Epithelial cell of esophagus (primary cell): ENCODE measurements around the gene PRDM16.

ENCODE experiments used
- DNase-seq: peaks from one replicate; pipeline ENCODE4 v3.0.0; 2010; ENCODE audit warnings: low read depth
- H3K4me3 ChIP-seq: 2 replicates; pipeline ENCODE4 v1.5.1; 2011; ENCODE audit warnings: mild to moderate bottlenecking, low read length, control low read depth
- CTCF ChIP-seq: IDR thresholded peaks from 2 replicates; pipeline ENCODE4 v1.5.1; 2011; ENCODE audit warnings: low read depth, mild to moderate bottlenecking, low read length, control low read depth, inconsistent platforms; ENCODE audit not compliant: insufficient read depth; ENCODE audit errors: missing control alignments

Gene PRDM16

DNA sequence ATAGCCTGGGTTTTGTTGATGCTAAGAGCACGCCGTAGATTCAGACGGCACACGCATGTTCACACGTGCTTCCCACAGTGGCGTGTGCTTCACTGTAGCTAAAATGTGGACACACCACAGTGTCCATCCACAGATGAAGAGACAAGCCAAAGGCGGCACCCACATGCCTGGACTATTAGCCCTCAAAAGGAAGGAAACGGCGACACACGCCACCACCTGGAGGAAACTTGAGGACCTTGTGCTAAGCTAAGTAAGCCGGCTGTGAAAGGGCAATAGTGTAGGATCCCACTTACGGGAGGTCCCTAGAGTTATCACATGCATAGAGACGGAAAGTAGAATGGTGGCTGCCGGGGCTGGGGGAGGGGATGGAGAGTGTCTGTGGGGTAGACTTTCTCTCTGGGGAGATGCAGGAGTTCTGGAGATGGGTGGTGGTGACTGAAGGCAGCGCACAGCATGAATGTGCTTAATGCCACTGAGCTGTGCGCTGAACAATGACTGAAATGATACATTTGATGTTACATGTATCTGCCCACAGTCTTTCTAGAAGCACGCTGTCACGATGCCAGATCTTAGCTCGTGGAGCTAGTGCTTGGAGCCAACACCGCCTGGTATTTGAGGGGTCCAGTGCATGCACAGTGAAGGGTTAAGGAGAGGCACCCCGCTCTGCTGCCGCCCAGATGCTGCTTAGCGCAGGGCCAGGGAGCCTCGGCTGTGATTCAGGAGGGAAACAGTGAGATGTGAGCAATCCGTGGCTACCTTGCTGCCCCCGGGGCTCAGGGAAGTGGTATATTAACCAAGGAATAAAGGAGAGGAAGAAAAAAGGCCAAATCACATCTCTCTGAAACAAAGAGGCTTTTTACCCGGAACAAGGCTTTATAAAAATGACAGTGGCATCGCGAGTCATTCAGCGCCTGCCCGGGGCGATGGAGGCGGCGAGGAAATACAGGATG, 103.7 kb downstream of the PRDM16 start:
- TF ChIP-seq CTCF: no peak
- DNase-seq: no peak

GRCh38 chr1:3173381-3173980, 104.5 kb downstream of the PRDM16 start:
- no peak overlapping the region for H3K4me3 ChIP-seq
- DNase-seq: no peak
- TF ChIP-seq CTCF: no peak

More for the DNA sequence above, 103.7 kb downstream of the PRDM16 start:
- no peak overlapping the region for H3K4me3 ChIP-seq

- no peak for TF ChIP-seq CTCF
- peak; percentile 14 for DNase-seq
- H3K4me3 ChIP-seq: no peak overlapping the region
These were observed 105.7 kb downstream of the PRDM16 start for GRCh38 chr1:3174487-3175247.

GRCh38 chr1:3175486-3175885, 106.5 kb downstream of the PRDM16 start:
- no peak for TF ChIP-seq CTCF
- H3K4me3 ChIP-seq: no peak overlapping the region
- no peak for DNase-seq

DNA sequence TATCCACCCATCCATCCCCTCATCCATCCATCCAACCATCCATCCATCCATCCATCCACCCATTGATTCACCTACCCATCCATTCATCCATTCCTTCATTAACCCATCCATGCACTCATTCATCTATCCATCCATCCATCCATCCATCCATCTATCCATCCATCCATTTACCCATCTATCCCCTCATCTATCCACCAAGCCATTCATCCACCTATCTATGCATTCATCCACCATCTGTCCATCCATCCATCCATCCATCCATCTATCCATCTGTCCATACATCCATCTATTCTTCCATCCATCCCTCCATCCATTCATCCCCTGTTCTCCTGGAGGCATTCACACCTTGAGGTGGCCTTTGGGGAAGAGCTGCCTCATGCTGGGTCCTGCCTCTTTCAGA, 107.0 kb downstream of the PRDM16 start:
- no peak for DNase-seq
- H3K4me3 ChIP-seq: no peak overlapping the region
- TF ChIP-seq CTCF: no peak

DNA sequence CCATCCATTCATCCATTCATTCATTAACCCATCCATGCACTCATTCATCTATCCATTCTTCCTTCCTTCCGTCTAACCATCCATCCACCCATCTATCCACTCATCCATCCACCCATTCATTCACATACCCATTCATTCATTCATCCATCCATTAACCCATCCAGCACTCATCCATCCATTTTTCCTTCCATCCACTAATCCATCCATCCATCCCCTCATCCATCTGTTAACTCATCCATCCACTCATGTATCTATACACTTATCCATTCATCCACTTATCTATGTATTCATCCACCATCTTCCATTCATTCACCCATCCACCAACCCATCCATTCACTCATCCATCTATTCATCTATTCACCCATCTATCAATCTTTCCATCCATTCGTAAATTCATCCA, 107.8 kb downstream of the PRDM16 start:
- H3K4me3 ChIP-seq: no peak overlapping the region
- no peak for TF ChIP-seq CTCF
- no peak for DNase-seq
